ENCODE measurements around the gene GPC2.
"Not testable (repeated sequence)": the region's sequence is repeated elsewhere in the genome, so short reads cannot be mapped to it uniquely, and the experiment has no call there.

Gene GPC2

DNA sequence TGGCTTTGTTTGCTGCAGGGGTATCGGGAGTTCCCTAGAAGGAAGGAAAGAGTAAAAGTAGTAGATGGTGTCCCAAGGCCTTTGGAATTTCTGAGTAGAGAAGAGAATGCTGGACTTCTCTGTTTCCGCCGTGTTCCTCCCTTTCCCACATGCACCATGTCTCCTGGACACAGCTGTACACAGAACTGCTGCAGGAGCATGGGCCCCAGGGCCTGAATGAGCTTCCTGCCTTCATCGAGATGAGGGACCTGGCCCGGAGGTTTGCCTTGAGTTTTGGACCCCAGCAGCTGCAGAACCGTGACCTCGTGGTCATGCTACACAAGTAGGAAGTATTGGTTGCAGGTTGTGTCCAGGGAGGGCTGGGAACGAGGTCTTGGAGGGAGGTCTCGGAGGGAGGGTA is 27.3 kb upstream of the GPC2 start:
- no peak for DNase-seq (ENCODE audit: low spot score)

DNA sequence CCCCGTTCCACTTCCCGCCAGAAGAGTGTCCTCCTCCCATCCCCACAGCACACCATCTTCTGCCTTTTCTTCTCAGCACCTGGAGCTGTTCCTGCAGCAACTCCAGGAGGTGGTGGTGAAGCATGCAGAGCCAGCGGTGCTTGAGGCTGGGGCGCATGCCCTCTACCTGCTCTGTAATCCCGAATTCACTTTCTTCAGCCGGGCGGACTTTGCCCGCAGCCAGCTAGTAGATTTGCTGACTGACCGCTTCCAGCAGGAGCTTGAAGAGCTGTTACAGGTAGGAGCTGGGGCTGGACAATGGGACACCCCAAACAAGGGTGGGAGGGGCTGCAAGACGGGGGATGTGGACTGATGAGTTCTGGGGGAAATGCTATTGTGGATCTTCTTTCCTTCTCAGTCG is 23.5 kb upstream of the GPC2 start:
- no peak for DNase-seq (ENCODE audit: low spot score)

DNA sequence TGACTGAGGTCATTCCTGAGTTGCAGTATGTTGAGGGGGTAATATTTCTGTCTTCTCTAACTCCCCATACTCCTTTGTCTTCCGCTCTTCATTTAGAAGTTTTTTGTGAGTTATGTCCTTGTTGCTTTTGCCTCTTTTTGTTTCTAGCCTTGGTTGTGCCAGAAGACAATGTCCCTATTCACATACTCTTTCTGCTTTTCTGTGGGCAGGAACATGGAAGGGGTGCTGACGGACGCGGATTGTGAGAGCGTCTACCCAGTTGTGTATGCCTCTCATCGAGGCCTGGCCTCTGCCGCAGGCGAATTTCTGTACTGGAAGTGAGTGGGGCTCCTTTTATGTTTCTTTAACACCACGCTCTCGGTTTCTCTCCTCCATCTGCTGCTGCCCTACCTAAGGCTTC is 21.1 kb upstream of the GPC2 start:
- no peak for DNase-seq (ENCODE audit: low spot score)

- not testable (repeated sequence) for DNase-seq (ENCODE audit: low spot score)
Measured at GRCh38 chr7:100195901-100196322, 18.7 kb upstream of the GPC2 start.

GRCh38 chr7:100195222-100195621 is 18.0 kb upstream of the GPC2 start:
- DNase-seq (ENCODE audit: low spot score) = no peak

GRCh38 chr7:100192969-100193368 is 15.8 kb upstream of the GPC2 start:
- DNase-seq (ENCODE audit: low spot score) = no peak

- not testable (repeated sequence) for DNase-seq (ENCODE audit: low spot score)
Measured at GRCh38 chr7:100192281-100192862, 15.2 kb upstream of the GPC2 start.

DNA sequence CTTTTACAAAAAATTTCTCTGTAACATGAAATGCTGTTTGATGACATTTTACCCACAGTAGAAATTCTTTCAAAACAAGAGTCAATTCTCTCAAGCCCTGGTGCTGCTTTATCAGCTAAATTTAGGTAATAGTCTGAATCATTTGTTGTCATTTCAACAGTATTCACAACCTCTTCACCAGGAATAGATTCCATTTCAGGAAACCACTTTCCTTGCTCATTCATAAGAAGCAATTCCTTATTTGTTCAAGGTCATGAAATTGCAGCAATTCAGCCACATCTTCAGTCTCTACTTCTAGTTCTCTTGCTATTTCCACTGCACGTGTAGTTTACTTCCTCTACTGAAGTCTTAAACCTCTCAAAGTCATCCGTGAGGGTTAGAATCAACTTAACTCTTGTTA is 14.6 kb upstream of the GPC2 start:
- DNase-seq (ENCODE audit: low spot score) = no peak

DNA sequence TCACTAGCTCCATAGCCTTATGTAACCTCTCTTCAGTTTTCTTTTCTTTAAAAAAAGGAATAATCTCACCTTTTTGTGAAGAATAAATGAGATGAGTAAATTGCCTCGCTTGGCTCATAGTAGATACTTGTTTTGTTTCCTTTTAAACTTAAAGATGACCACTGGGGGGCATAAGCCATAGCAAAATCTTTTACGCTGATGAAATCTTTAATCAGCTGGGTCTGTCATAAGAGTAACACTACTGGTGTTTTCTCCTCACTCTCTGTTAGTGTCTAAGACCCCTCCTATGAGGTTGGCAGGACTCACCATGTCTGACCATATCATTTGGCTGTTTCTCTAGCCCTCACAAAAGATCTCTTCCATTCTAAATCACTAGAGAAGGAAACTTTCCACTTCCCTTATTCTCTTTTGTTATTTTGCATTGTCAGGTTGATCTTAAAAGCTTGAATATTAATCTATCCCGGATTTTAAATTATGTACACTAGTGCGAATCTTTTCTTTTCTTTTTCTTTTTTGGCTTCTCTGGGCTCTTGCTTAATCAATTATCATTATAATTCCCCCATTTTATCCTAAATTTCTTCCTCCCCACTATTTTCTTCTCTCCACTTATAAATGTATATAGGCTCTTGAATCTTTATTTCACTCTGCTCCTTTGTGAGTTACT is 13.0 kb upstream of the GPC2 start:
- DNase-seq (ENCODE audit: low spot score) = no peak

GRCh38 chr7:100189061-100189460 is 11.9 kb upstream of the GPC2 start:
- no peak for DNase-seq (ENCODE audit: low spot score)

- no peak for DNase-seq (ENCODE audit: low spot score)
Measured at GRCh38 chr7:100185726-100186125, 8.5 kb upstream of the GPC2 start.

DNA sequence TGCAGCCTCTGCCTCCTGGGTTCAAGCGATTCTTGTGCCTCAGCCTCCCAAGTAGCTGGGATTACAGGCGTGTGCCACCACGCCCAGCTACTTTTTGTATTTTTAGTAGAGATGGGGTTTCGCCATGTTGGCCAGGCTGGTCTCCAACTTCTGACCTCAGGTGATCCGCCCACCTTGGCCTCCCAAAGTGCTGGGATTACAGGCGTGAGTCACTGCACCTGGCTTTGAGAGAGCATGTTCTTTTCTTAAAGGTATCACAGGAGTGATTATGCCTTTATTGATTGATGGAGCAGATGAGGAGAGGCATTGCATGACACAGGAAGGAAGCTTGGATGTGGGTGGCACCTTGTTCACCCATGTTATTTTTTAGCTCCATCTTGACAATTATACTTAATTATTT is 5.9 kb upstream of the GPC2 start:
- not testable (repeated sequence) for DNase-seq (ENCODE audit: low spot score)

DNA sequence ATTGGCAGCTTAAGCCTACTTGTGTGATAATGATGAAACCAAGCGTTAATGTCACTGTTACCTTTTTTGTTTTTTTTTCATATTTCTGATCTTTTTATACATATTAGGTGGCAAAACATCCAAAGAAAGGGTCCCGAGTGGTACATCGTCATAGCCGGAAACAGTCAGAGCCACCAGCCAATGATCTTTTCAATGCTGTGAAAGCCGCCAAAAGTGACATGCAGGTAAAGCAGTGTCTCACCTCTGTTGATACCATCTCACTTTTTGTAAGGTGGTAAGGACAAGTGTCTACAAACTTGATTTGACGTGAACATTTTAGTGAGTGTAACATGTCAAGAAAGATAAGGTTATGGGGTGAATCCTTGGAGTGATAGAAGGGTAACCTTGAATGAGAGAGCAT is 5.4 kb upstream of the GPC2 start:
- DNase-seq (ENCODE audit: low spot score) = not testable (repeated sequence)

- not testable (repeated sequence) for DNase-seq (ENCODE audit: low spot score)
Measured at GRCh38 chr7:100180084-100180483, 2.9 kb upstream of the GPC2 start.

DNA sequence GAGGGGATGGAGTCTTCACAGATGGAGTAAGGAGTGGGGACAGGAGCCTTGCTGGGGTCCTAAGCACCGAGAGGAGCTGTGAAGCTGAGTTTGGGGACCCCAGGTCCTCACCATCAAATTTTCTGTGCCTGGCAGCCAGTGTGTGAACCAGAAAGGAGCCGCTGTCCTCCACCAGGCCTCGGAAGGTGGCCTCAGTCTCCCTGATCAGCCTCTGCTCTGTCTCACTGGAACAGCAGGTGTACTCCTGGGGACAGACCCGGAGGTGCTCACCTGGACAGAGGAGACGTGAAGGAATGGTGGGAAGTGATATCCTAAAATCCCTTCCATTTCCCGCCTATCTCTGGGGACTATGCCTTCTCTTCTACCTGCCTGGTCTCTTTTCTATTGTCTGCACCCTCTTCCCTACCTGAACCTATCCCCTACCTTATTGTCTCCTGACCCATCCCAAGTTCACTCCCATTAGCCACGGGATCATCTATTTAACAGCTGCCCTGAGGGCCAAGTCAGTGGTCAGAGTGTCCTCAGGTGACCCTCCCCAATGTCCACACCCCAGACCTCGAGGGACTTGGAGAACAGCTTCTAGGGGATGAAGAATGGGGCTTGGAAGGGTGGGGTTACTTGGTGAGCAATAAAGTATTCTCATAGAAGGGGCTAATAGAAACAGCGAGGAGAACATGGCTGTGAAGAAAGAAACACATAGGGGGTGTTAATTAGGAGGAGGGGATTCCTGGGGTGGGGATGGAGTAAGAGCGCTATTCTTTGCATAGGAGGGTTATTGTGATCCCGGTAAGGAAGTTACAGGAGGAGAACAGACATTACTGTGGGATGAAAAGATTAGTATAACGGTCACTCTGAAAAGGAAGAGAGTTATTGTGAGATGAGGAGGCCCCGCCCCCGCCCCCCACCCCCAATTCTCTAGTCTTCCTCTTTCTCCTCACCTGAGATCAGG is 811 bp downstream of the GPC2 start:
- DNase-seq (ENCODE audit: low spot score) = peak; percentile 18

DNA sequence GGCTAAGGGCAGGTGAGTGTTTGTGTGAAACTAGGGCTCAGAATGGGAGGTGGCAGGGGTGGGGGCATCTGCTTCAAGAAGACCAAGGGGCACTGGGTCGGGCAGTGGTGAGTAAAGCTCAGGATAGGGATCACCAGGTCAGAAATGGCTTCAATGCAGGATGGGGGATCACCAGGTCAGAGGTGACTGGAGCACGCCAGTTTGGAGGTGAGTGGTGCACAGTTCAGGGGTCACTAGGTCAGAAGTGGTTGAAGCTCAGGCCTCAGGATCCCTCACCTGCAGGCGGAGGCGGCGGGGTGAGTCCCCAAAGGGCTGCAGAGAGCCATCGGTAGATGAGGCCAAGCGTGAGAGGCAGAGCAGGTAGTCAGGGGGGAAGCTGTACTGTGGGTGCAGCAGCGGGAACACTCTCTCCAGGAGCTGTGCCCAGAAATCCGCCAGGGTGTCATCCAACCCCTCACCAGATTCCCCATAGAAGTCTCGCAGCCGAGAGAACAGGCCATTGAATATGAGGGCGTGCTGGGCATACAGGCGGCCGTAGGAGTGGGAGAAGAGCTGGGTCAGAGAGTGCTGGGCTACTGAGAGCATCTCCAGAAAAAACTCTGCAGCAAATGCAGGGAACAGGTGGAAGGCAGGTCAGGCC is 1.8 kb downstream of the GPC2 start:
- no peak for DNase-seq (ENCODE audit: low spot score)

GRCh38 chr7:100174582-100174981 is 2.6 kb downstream of the GPC2 start:
- no peak for DNase-seq (ENCODE audit: low spot score)

DNA sequence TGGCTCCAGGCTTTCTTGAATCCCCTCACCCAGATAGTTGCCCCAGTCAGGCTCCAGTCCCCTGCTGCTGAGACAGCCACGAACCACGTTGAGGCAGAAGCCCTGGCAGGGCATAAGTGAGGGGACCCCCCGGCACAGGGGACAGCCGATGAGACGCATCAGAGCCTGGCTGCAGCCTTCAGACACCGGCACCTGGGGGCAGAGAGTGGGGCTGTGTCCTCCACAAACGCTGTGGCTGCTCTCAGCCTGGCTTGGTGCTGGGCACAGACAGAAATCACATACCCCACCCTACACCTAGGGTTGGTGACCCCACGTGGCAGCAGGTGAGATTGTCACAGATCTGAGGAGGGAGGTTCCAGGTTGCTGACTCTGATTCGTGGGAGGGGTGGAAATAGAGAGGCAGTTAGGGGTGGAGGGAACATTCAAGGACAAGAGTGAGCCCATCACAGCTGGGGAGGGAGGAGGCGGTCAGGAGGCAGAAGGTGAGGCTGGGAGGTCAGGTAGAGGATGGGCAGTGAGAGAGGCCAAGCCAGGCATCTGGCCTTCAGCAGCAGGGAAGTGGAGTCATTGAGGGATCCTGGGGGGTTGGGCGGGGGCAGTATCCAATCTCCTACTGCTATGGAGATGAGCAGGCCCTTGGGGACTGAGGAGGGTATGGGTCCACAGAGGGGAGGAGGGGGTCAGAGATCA is 3.2 kb downstream of the GPC2 start:
- no peak for DNase-seq (ENCODE audit: low spot score)

GRCh38 chr7:100171840-100172239 is 5.3 kb downstream of the GPC2 start:
- DNase-seq (ENCODE audit: low spot score) = no peak

GRCh38 chr7:100171087-100171681 is 6.0 kb downstream of the GPC2 start:
- DNase-seq (ENCODE audit: low spot score) = no peak

DNA sequence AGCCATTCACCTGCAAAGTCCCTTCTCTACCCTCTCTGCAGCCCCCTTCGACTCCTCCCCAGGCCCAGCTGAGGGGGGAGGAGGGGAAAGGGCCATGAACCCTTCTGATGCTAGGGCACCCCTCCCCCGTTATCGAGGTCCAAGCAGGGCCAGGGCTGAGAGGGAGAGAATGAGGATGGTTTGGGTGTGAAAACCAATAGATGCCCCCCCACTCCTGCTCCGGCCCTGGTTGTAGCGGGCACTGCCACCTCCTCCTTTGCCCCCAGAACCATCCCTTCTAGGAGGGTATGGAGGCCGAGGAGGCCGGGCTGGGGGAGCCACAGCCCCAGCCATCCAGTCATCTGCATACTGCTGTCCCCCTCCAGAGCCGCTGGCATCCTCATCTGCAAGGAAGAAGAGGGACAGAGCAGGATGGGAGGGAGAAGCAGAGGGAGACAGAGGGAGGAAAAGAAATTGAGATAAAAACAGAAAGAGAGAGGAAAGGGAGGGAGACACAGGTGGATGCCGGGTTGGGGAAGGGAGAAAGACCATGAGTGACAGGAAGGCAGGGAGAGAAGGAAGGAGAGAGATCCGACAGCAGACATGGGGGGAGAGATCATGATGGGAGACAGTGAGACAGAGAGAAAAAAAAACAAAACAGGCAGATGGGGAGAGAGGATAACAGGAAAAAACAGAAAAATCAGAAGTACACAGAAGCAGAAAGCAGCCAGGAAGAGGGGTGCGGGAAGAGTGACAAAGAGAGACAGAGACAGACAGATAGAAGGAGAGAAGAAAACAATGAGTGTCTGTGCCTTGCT is 6.9 kb downstream of the GPC2 start:
- DNase-seq (ENCODE audit: low spot score) = no peak
